GM20431 (cell line): ENCODE measurements around the gene SRR.
"Not testable (repeated sequence)": the region's sequence is repeated elsewhere in the genome, so short reads cannot be mapped to it uniquely, and the experiment has no call there.

Experiments
- in situ Hi-C: fragments of 300-500 bp; cut with MseI, MboI; formaldehyde crosslinking; loops from one replicate; pipeline ENCODE4 v1.15.0; 2020; ENCODE audit warnings: low sequenced_read_pairs; ENCODE audit not compliant: unreplicated experiment

Gene SRR, protein sequence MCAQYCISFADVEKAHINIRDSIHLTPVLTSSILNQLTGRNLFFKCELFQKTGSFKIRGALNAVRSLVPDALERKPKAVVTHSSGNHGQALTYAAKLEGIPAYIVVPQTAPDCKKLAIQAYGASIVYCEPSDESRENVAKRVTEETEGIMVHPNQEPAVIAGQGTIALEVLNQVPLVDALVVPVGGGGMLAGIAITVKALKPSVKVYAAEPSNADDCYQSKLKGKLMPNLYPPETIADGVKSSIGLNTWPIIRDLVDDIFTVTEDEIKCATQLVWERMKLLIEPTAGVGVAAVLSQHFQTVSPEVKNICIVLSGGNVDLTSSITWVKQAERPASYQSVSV

DNA sequence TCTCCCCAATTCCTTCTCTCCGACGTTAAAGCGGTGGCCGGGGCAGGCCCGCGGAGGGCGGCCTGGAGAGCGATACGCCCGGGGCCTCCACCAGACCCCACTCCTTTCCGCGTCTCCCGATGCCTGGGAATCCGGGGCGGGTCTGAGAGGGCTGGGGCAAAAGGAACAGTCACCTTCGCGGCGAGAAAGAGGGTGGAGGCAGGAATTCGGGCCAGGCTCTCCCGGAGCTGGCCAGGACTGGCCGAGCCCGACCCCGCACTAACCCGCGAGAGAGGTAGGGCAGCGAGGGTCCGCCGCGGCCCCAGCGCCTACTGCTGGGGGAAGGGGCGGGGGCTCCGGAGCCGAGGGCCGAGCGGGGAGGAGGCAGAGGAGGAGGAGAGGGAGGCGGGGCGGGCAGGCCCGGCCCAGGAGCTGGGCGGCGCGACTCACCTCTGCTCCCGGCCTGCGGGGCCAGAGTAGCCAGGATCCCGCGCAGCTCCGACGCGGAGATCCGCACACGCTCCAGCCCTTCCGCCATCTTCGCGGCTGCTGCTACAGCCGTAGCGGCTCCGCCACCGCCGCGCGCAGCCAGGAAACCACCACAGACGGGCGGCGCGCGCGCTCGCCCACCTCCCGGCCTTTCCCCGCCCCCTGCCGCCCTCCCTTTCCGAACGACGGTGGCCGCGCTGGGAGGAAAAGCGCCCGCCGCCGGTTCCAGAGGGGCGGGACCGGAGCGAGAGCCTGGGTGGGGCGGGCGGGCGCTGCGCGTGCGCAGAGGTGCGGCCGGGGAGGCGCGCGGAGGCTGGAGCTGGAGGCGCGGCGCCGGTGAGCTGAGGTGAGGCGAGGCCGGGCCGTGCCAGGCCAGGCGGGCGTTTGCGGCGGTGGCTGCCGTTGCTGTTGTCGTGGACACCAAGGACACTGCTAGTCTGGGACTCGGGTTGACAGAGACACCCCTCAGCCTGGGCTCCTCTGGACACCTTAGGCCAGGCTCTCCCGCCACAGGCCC lies at the start of gene SRR, which contains the start of gene SMG6:
Gene SRR, plus strand, starts transcription at position 747 of the 985 bp plus-strand sequence. CDS start 11,611 bp downstream, outside the sequence.
Gene SMG6, minus strand, starts transcription at position 582 of the 985 bp plus-strand sequence. Its CDS starts 65 bp downstream, at position 517.
- in situ Hi-C loops = no loop called here

DNA sequence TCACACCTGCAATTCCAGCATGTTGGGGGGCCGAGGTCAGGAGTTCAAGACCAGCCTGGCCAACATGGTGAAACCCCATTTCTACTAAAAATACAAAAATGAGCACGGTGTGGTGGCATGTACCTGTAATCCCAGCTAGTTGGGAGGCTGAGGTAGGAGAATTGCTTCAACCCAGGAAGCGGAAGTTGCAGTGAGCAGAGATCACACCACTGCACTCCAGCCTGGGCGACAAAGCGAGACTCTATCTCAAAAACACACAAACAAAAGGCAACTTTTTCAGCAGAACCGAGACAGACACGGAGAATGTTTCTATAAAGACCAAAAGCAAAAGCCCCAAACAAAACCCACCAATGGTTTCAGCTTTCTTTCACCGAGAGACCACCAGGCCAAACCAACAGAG lies 44.9 kb upstream of the SRR start:
- in situ Hi-C loops = not testable (repeated sequence)

DNA sequence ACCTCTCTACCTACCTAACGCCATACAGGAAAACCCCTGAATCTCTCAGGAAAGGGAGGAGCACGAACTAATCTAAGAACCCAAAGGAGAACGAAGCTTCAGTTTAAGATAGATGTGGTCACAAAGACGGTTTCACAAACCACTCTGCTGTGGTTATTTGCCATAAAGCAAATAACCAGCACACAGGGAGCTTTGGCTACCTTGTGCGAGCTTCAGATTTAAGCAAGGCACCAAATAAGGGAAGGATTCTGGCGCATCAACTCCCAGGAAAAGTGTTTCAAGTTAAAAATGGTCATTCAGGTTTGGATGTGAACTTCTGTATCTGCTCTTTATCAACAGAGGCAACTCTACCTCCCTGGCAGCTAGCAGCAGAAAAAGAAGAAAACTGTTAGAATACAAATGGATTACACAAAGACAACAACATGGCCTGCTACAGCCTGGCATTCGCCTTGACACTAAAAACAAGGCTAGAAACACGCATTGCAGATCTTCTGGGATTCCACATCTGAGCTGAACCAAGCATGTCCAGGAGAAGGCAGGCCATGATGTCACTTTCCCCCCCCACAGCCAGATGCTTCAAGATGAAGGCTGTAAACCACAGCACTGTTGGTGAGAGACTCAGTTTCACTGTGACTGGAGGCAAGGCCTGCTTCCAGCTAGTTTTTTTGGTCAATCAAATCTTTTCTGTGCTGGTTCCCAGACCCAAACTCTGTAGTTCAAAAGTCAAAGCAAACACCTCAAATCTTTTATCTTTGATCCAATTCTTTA lies 43.8 kb upstream of the SRR start:
- in situ Hi-C loops = no loop called here

DNA sequence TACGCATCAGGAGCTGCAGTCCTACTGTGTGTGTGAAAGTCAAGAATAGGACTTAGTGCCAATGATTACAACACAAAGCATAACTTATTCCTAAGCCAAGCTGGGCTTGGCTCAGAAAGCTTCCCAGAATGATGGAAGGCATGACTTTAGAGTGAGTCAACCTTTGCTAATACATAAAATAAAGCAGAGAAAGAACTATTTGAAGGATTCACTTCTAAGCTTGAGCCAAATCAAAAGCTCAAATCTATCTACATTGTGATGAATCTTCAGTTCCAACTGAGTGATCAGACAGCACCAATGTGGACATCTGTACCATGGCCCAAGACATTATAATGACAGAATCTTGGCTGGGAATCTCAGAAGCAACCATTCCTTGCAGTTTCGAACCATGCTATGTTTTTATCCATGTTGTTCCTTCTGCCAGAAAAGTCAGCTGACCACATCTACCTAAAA lies 41.6 kb upstream of the SRR start:
- in situ Hi-C loops = no loop called here

DNA sequence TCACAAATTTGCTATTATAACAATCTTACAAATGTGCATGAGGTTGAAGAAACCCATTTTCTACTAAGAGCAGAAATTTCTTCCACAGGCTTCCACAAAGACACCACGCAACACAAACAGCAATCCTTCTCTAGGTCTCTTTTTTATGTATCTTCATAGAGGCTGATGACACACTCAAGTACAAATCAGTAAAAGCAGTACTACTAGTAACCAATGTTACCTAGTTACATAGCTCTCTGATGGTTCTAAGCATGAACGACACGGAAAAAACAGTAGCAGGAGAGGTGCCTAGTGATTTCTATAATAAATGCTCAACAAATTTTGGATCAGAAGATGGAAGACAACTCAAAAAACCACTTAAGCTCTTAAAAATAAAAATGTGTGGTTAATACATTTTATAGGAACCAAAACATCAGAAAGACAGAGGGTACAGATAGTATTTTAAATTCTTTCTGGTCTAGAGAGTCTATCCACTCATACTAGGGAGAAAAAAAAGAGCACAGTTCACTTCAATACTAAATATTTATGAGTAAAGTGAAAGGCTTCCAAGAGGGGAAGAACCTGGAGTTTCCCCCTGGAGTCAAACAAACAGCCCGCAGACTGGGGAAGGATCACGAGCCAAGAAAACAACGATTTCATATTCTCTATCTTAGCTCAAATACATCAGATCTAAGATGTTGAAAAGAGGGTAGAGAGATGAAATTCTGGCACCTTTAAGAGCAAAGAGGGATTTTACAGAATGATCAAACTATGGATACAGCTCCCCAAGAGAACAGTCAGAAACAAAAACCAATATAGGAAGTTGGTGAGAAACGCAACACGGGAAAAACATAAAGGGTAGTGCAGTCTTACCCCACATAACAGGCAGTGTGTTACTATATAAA lies 40.3 kb upstream of the SRR start:
- in situ Hi-C loops = no loop called here

DNA sequence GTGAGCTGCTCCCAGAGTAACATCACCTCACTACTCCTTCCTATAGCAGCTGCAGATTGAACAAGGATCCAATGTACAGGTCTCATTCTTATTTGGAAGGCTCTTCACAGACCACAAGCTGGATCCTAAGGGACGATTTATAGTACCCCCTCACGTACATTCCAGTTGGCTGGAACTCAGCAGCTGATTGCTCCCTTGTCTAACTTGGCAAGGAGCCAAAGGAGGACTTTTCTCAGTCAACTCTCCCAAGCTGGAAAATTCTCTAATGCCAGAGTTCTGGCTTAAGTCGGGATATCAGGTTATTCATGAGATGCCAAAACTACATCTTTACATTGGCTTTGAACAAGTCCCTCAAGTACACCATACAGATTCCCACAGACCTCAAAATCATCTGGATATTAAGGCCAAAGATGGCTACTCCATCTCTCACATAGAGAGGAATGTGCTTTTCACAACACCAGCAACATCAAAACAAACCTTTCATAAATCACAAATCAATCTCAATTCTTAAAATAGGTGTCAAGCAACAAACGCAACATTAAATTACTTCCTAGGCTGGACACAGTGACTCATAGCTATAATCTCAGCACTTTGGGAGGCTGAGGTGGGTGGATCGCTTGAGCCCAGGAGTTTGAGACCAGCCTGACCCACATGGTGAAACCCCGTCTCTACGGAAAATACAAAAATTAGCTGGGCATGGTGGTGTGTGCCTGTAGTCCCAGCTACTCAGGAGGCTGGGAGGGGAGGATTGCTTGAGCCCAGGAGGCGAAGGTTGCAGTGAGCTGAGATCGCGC lies 39.5 kb upstream of the SRR start:
- in situ Hi-C loops = no loop called here

DNA sequence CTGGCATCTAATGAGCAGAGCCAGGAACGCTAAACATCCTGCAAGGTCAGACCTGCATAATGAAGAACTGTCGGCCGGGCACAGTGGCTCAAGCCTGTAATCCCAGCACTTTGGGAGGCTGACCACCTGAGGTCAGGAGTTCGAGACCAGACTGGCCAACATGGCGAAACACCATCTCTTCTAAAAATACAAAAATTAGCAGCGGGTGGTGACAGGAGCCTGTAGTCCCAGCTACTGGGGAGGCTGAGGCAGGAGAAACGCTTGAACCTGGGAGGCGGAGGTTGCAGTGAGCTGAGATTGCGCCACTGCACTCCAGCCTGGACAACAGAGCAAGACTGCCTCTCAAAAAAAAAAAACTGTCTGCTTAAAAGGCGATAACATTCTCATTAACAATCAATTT lies 38.6 kb upstream of the SRR start:
- in situ Hi-C loops = not testable (repeated sequence)

DNA sequence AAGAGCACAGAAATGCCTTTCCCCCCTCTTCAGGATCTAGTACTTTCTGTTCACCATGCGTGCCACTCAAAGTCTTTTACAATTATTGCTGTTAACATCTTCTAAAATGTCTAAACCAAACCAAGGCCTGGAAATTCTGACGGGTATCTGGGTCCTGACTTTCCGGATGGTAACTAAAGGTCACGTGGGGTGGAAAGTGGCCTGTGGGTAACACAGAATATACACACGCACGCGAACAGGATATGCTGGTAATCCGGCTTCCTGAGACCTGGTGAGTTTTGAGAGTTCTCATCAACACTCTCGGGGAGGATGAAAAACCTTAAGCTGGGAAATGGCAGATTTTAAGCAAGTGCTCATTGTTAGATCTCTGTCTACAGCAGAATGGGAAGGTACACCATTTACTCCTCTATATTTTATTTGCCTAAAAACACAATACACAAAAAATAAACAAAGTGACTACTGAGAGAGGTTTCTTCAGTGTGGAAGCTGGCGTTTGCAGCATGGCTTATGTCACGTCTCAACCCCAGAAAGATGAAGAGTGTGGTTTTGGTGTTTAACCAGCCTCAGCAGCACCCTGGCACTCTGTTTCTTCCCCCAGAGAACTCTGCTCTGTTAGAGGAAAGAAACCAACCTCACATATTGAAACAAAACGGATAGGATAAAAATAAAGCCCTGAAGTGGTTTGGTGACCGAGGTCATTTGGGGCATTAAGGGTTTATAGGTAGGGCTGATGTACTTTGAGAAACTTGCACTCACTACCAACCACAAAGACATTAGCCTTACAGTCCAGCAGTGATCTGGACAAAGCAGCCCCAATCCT lies 37.5 kb upstream of the SRR start:
- in situ Hi-C loops = no loop called here

DNA sequence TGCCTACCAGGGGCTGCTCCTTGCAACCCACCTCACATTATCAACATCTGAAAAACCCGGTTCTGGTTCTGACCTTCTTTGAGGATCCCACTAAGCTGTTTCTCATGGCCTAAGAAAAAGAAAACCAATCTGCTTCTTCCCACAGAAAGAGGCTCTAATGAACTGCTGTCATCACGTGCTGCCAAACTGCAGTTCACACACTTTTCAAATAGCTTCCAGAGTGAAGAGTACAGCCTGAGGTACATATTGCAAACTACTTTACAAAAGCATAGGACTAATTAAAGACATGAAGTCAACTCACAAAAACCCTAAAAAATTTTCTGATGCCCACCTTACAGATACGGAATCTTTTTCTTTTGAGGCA lies 36.9 kb upstream of the SRR start:
- in situ Hi-C loops = no loop called here

DNA sequence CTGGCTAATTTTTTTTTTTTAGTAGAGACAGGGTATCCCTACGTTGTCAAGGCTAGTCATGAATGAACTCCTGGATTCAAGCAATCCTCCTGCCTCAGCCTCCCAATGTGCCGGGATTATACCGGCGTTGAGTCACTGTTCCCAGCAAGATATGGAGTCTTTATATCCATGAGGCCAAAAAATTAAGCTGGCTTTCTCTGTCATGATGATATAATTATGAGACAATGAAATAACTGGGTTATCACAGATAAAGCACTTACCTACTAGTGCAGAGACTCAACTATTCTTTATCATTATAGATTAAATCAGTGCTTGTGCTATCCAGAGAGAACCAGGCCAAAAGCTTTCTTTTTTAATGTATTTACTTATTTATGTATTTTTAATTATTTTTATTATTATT lies 36.4 kb upstream of the SRR start:
- in situ Hi-C loops = no loop called here

DNA sequence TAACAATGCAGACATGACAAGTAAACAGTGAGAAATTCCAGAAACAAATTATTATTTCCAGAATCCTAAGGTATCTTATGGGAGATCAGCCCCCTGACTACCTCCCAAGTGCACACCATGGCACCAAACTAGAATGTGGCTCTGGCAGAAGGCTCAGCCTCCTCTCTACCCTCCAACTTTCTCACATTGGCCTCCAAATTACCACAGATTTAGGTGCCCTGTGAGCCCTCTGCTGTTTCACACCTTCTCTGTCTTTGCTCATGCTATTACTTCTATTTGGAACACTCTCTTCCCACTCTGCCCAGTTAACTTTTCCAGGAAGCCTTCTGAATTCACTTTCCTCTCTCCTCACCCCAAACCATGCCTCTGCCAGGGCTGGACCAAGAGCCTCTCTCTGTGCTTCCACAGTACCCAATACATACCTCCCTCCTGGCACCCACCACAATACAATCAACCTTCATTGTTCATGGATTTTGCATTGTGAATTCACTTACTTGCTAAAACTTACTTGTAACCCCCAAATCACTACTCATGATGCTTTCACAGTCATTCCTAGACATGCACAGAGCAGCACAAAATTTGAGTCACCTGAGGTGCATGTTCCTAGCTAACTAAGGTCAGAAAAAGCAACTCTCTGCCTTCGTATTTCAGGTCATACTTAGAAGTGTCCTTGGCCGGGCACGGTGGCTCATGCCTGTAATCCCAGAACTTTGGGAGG lies 31.6 kb upstream of the SRR start:
- in situ Hi-C loops = no loop called here

DNA sequence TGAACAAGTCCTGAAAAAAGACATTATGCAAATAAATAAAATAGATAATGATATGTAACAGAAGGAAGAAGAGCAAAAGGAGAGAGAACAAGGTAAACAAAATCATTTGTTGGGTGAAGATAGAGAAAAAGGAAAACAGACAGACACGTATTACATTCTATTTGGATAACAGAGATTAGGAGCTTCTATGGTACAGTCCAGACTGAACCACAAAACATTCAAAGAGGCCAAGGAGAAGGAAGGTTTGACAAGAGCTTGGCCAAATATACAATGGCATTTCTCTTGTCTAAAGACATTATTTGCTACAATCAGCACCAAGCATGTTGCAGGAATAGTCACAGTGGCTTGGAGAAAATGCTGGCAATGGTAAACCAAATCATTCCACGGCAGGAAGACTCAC lies 29.3 kb upstream of the SRR start:
- in situ Hi-C loops = no loop called here

DNA sequence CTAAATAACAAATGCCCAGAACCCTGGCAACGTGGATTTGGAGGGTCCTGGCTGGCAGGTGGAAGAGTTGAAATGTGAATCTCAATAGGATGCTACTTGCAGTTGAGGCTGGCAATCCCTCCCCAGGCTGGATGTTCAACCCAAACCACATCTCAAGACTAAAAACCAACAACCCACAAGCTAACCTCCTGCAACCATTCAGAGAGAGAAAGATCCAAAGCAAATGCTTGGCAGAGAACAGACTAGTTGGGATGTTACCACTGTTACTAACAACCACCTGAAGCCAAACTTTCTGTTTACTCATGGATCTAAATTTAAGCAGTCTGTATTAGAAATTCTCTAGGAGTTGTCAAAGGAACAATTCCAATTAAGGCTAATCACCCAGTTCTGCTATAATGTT lies 28.0 kb upstream of the SRR start:
- in situ Hi-C loops = no loop called here

DNA sequence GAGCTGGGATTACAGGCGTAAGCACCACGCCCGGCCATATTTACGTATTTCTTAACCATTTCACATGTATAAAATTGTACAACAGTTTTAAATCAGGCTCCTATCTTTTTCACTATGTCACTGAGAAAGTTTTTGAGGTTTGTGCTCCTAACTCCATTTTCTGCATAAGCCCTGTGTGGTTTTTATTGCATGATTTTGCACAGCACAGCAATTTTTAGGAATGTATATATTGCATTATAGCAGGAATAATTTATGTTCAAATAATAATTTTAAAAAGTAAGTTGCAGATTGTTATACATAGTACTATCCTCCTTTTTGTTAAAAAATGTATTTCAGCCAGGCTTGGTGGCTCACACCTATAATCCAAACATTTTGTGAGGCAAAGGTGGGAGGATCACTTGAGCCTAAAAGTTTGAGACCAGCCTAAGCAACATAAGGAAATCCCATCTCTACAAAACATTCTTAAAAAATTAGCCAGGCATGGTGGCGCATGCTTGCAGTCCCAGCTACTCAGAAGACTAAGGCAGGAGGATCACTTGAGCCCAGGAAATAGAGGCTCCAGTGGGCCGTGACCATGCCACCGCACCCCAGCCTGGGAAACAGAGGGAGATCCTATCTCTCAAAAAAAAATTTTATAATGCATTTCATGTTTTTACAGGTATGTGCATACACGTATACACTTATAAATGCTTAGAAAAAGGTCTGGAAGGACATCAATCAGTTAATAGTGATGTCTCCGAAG lies 26.1 kb upstream of the SRR start:
- in situ Hi-C loops = no loop called here

DNA sequence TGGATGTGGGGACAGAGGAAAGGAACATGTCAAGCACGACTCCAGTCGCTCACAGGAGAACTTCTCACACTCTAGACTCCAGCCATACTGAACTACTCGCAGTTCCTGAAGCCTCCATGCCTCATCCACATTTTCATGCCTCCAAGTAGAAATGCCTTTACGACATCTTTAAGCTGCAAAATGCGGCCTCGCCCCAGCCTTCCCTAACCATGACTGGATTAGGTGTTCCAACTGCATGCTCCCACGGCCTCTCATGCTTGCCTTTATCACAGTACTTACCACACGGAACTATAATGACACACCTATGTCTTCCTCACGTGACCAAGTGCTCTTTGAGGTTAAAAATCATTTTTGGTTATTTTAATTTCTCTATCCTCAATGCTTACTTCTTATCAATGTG lies 24.0 kb upstream of the SRR start:
- in situ Hi-C loops = no loop called here

DNA sequence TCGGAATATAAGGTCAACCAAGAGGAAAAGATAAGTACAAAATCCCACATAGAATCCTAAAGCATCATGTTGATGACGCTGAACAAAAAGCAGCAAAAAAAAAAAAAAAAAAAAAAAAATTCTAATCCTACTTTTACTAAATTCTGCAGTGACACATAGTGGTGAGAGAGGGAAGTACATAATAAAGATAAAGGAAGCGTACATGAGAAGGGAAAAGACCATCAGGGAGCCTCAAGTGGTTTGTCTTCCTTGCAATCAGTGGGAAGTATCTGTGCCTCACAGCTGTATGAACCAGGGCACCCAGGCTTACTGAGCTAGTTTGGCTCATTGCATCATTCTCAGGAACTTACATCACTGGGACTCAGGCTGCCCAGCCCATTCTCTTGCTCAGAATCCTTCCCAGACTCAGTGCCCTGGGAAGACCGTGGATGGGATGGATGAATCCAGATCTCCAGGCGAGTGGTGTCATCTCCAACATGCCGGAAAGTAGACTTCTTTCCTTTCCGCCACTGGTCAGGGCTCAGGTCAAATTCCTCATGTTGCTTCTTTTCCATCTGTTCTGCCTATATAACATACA lies 21.4 kb upstream of the SRR start:
- in situ Hi-C loops = no loop called here
